RPMI8226 (cell line): ENCODE measurements around the gene KCNJ14.

Experiments used
- DNase-seq: peaks from one replicate; pipeline ENCODE4 v3.0.0-alpha.2; 2015

KCNJ14 gene

DNA sequence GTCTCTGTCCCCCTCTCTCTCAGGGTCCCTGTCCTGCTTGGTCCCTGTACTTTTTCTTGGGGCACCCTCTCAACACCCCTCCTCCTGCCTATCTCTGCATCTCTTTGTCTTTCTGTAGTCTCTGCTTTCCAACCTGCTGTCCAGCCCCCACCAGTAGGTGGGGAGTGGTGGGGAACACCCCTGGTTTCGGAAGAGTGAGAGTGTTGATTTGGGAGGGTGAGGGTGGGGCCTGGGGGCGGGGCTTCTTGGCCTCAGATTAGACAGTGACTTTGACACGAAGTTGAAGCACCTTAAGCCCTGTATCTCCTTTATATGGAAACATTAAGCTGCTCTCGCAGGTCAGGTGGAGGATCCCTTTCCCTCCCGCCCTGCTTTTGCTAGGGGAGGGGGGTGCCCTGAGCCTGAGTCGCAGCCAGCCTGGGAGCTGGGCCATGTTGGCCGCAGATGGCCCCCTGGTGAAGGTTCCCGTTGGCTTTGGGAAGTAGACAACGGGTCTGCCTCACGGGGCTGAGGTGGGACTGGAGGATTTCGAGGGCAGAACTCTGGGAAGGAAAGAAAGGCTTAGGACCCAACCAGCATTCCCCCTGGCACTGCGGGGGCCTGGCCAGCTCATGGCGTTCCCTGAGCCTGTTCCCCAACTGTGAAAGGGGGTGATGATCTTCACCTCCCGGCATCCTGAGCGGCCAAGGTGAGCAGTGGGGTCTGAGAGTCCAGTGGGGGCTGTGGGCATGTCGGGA is at the start of gene KCNJ14:
KCNJ14 (plus strand) TSS at position 404 of the 737 bp plus-strand sequence. CDS start 6,151 bp downstream, outside the sequence.
- no peak for DNase-seq

DNA sequence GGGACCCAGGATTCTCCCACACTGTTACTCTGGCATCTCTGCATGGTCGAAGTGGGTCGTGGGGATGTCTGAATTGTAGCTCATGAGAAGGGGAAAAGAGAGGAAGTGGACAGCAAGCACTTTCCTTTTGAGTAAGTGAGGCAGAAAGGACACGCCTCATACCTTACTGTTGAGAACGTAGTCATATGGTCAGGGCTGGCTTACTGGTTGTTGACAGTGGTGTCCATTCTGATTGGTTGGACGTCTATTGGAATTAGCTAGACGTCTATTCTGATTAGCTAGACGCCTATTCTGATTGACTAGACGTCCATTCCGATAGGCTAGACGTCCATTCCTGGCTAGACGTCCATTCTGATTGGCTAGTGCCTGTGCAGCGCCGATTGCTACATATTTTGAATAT is 49.5 kb upstream of the KCNJ14 start:
- no peak for DNase-seq

DNA sequence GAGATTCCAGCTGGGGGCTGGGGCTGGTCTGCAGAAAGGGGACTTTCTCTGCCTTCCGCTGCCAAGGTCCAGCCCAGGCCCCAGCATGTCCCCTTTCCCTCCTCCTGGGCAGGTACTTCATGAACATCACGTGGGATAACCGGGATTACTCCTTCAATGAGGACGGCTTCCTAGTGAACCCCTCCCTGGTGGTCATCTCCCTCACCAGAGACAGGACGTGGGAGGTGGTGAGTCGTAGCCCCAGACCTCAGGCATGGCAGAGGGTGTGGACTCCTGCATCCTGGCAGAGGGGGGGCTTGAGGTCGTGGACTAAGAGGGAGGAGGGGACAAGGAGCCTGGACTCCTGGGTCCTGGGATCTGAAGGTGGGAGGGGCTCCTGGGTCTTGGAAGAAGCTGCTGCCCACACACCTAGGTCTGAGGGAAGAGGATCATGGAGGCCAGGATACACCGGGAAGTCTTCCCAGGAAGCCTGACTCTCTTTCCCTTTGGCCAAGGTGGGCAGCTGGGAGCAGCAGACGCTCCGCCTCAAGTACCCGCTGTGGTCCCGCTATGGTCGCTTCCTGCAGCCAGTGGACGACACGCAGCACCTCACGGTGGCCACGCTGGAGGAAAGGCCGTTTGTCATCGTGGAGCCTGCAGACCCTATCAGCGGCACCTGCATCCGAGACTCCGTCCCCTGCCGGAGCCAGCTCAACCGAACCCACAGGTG is 41.3 kb upstream of the KCNJ14 start:
- DNase-seq: no peak

DNA sequence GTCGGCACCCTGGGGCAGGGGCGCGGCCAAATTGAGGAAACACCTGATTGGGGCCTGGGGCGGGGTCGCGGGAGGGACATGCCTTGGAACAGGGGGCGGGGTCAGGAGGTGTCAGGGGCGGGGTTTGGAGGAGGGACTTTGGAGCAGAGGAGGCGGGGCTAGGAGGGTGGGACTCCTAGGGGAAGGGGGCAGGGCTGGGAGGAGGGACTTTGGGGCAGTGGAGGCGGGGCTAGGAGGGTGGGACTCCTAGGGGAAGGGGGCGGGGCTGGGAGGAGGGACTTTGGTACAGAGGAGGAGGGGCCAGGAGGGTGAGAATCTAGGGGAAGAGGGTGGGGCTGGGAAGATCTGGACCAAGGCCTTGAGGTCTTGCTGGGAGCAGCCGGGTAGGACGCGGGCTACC is 40.0 kb upstream of the KCNJ14 start:
- peak; percentile 69 for DNase-seq

DNA sequence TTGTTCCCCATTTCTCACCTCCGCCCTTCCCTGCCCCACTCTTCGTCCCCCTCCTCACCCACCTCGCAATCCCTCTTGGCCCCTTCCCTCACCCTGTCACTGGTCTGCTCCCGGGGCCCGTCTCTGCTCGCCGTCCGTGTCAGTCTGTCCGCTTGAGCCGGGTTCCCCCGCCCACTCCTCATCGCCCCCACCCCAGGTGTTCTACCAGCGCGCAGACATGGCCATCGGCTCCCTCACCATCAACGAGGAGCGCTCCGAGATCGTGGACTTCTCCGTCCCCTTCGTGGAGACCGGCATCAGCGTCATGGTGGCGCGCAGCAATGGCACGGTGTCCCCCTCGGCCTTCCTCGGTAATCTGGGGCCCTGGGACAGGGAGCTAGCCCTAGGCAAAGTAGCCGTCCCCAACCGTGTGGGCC is 39.6 kb upstream of the KCNJ14 start:
- DNase-seq: no peak

DNA sequence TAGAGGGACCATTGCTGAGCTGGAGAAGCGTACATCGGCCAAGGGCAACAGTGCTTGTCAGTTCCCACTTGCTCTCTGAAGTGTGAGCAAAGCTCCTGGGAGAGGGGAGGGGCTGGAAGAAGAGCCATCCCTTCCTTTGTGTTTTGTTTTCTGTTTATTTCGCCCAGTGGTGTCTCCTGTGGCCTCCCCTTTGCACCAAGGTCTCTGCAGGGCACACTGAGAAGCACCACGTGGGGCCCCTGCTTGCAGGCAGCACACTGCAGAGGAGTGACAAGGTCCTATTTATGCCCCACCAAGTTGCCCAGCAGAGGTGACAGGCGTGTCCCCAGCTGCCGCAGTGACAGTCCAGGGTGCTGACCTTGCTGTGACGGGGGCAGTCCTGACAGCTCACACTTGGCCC is 38.0 kb upstream of the KCNJ14 start:
- no peak for DNase-seq

DNA sequence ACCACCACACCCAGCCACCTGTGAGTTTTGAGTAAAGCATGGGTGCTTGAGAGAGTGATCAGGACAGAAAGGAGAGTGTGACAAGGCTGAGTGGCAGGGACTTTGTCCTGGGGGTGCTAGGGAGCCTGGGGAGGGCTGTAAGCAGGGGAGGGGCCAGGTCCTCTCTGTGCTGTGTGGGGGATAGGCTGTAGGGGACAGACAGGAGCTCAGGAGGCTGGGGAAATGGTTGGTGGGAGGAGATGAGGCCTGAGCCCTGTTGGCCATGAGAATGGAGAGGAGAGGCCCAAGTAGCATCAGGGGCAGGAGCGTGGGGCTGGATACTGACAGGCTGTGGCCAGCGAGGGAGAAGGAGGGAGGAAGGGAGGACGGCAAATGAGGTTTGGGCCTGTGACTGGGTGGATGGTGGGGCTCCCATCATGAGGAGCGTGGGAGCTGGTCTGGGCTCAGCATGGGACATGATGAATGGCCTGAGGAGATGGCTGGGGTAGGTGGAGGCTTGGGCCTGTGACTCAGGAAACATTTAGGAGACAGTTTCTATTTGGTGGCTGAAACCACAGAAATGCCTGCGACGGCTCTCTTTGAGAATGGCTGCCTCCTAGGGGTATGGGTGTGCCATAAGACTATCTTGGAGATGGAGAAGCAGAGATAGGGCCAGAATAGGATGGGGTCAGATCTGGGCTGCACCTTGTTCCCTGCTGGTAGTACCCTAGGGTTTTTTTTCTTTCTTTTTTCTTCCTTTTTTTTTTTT is 36.9 kb upstream of the KCNJ14 start:
- peak; percentile 36 for DNase-seq

DNA sequence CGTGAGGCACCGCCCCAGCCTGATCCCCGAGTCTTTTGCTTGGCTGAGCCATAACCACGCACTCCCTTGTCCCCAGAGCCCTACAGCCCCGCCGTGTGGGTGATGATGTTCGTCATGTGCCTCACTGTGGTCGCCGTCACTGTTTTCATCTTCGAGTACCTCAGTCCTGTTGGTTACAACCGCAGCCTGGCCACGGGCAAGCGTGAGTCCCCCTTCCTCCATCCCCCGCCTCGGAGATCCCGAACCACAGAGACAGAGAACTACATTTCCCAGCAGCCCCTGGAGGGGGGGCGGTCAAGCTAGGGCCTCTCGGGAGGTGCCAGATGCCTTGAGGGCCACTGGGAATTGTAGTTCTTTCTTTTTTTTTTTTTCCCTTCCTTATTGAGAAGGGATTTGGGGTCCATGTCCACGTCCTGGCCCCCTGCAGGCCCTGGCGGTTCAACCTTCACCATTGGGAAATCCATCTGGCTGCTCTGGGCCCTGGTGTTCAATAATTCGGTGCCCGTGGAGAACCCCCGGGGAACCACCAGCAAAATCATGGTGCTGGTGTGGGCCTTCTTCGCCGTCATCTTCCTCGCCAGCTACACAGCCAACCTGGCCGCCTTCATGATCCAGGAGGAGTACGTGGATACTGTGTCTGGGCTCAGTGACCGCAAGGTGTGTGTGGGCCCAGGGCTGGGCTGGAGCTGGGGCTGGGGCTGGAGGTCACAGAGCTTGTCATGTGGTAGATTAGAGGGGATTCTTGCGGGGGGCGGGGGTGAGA is 36.0 kb upstream of the KCNJ14 start:
- peak; percentile 69 for DNase-seq

DNA sequence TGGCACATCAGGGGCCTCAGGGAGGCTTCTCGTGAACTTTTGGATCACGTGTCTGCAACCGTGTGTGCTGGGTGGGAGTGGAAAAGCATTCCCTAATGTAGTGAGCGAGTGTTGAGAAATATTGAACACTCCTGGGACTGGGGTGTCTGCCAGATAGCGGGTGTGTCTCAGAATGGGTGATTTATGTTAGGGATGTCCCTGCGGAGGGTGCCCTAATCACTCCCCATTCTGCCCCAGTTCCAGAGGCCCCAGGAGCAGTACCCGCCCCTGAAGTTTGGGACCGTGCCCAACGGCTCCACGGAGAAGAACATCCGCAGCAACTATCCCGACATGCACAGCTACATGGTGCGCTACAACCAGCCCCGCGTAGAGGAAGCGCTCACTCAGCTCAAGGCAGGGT is 33.8 kb upstream of the KCNJ14 start:
- DNase-seq: no peak

DNA sequence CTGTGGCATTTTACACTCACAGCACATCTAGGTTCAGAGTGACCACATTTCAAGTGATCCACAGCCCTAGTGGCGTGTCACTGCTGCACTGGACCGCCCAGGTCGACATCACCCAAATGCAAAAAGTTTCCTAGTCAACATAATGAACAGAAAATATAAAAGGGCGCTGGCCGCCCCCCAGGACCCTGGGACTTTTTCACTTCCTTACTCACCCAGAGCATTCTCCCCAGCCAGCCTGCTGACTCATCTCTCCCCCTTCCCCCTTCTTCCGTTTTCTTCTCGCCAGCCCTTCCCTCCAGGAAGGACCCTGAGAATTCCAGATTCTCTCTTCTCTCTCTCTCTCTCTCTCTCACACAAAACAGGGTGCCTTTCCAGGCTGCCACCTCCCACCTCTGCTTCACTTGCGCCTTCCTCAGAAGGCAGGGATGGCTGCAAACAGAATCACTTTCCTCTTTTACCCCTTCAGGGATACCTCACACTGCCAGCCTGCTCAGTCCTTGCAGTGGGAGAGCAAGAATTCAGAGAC is 30.6 kb upstream of the KCNJ14 start:
- DNase-seq: peak; percentile 22

DNA sequence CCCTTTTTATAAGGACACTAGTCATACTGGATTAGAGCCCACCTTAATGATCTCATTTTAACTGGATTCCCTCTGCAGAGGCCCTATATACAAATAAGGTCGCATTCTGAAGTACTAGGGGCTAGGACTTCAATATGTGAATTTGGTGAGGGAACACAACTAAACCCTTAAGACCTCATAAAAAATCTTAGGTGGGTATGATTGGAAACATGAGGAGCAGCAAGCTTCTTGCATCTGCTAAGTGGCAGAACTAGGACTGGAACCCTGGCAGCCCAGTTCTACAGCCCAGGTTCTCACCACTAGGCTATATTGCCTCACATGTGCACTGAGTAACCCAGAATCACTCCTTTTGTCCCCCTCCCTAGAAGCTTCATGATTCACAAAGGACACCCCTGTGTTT is 26.7 kb upstream of the KCNJ14 start:
- no peak for DNase-seq

DNA sequence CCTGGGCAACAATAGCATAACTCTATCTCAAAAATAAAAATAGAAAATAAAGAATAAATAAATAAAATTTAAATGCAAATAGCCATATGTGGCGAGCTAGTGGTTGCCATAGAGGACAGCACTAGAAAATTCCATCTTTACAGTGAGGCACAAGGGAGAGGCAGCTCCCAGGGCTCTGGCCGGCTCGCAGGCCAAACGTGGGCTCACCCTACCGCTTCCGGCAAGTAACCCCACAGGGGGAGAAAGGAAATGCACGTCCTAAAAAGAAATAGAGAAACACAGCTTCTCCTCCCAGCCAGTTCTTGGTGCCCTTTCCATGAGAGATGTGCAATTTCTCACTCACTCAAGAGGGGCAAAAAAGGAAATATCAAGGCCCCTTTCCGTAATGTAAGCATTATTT is 22.0 kb upstream of the KCNJ14 start:
- DNase-seq: no peak

DNA sequence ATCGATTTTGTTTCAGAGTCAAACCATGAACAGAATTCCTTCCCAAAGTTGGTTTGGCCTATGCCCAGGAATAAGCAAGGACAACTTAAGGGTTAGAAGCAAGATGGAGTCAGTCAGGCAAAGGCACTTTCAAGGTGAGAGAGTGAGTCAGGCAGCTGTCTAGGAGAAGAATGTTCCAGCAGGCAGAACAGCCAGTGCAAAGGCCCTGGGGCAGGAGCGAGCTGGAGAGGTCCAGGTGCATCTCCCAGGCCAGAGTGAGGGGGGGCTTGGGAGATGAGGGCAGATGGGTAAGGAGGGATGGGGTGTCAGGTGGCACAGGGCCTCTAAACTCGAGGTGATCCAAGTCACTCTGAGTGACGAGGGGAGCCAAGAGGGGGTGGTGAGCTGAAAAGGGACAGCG is 18.8 kb upstream of the KCNJ14 start:
- DNase-seq: no peak

DNA sequence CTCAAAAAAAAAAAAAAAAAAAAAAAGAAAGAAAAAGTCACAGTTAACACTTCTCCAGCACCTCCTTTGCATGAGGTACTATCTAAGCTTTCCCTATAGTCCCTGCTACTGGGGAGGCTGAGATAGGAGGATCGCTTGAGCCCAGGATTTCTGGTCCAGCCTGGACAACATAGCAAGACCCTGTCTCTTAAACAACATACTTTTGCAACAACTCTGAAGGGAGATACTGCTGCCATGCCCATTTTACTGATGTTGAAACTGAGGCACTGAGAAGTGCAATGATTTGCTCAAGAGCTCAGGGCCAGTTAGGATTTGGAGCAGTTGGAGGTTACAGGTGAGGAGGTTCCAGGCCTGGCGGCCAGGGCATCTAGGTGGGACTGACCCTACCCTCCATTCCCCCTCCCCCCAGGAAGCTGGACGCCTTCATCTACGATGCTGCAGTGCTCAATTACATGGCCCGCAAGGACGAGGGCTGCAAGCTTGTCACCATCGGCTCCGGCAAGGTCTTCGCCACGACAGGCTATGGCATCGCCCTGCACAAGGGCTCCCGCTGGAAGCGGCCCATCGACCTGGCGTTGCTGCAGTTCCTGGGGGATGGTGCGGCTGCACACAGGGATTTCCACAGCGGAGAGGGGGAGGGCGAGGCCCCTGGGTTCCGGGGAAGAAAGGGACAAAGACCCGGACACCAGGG is 13.9 kb upstream of the KCNJ14 start:
- no peak for DNase-seq

DNA sequence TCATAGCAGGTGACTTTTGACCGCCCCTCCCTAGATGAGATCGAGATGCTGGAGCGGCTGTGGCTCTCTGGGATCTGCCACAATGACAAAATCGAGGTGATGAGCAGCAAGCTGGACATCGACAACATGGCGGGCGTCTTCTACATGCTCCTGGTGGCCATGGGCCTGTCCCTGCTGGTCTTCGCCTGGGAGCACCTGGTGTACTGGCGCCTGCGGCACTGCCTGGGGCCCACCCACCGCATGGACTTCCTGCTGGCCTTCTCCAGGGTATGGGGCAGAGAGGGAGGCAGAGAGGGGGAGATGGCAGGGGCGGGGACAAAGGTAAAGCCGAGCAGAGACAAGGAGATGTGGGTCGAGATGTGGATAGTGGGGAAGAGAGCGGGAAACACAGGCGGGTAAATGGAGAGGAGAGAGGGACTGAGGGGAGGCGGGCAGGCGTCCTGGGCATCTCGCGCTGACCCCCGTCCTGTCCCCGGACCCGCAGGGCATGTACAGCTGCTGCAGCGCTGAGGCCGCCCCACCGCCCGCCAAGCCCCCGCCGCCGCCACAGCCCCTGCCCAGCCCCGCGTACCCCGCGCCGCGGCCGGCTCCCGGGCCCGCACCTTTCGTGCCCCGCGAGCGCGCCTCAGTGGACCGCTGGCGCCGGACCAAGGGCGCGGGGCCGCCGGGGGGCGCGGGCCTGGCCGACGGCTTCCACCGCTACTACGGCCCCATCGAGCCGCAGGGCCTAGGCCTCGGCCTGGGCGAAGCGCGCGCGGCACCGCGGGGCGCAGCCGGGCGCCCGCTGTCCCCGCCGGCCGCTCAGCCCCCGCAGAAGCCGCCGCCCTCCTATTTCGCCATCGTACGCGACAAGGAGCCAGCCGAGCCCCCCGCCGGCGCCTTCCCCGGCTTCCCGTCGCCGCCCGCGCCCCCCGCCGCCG is 13.0 kb upstream of the KCNJ14 start:
- no peak for DNase-seq

DNA sequence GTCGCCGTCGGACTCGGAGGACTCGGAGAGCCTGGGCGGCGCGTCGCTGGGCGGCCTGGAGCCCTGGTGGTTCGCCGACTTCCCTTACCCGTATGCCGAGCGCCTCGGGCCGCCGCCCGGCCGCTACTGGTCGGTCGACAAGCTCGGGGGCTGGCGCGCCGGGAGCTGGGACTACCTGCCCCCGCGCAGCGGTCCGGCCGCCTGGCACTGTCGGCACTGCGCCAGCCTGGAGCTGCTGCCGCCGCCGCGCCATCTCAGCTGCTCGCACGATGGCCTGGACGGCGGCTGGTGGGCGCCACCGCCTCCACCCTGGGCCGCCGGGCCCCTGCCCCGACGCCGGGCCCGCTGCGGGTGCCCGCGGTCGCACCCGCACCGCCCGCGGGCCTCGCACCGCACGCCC is 12.1 kb upstream of the KCNJ14 start:
- DNase-seq: no peak

DNA sequence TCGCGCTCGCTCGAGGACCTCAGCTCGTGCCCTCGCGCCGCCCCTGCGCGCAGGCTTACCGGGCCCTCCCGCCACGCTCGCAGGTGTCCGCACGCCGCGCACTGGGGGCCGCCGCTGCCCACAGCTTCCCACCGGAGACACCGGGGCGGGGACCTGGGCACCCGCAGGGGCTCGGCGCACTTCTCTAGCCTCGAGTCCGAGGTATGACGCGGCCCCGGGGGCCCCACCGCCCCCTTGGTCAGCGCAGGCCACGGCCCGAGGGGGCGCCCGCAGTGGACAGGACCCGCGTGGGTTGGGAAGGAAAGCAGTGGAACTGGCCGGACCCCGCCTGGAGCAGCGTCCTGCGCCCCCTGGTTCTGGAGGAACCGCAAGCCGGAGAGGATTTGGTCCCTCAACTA is 11.6 kb upstream of the KCNJ14 start:
- DNase-seq: no peak

DNA sequence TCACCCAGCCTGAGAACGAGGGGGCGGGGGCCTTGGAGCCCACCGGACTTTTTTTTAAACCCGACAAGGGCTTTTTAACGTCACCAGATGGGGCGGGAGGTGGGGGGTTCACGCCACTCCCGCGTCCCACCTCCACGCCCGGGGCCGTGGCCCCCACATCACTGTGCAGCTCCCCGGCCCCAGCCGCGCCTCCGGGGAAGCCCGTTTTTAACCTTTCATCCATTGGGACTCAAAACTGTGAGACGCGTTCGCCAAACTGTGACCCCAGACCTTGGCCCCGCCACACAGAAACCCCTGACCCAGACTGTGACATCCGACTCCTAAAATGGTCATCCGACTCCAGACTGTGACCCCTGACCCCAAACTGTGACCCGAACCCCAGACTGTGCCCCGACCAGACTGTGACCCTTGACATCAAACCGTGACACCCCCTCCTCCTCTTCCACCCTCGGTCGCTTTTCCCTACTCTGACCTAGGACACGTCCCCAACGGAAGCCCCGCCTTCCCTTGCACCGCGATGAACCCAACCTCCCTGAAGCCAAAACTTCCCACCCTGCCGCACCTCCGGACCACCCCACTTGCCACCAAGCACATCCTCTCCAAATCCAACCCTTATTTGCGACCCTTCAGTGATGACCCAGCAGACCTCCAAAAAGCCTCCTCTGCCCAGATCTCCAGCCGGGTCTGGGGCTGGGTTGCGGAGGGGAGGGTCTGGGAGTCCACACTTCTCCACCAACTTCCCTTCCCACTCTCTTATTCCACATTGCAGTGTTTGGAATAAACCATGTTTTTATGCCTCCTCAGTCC is 11.0 kb upstream of the KCNJ14 start:
- no peak for DNase-seq

DNA sequence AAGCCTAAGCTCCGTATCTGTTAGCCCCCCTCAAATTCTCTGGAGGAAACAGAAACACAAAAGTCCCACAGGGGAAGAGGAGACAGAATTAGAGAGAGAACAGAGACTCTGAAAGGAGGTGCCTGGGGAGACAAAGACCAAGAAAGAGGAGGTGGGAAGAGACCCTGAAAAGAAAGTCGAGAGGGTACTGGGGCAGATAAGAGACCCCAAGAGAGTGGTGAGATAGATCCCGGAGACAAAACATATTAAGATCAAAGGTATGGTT is 10.5 kb upstream of the KCNJ14 start:
- no peak for DNase-seq

DNA sequence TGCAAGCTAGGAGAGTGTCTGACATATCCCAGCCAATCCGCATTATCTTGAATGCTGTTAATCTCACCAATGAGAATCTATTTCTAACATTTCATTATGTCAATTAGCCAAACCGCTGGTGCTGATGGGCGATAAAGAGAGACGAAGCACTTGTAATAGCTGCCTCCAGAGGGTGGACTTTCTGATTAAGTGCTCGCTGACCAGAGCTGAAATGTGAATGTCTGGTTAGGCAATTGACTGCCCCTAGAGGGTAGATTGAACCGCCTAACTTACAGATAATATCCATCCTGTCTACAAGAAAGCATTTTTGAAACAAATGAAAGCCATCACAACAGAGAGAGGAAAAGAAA is 10.1 kb upstream of the KCNJ14 start:
- DNase-seq: peak; percentile 64
